GM19099 (cell line): ENCODE data around the gene NPAS3.

Source experiments
- POLR2A ChIP-seq: IDR thresholded peaks from 3 replicates; pipeline ENCODE4 v1.6.1; 2011; ENCODE audit warnings: low read depth; ENCODE audit not compliant: insufficient read length; ENCODE audit errors: extremely low read depth

The NPAS3 gene

GRCh38 chr14:33570694-33571310, 632.1 kb downstream of the NPAS3 start:
- no peak for TF ChIP-seq POLR2A

- no peak for TF ChIP-seq POLR2A
These were observed 634.7 kb downstream of the NPAS3 start for GRCh38 chr14:33573301-33573880.

GRCh38 chr14:33576014-33576413, 637.3 kb downstream of the NPAS3 start:
- no peak for TF ChIP-seq POLR2A

- TF ChIP-seq POLR2A = no peak
These were observed 640.0 kb downstream of the NPAS3 start for GRCh38 chr14:33578461-33579216.

GRCh38 chr14:33580231-33580749, 641.6 kb downstream of the NPAS3 start:
- no peak for TF ChIP-seq POLR2A

- no peak for TF ChIP-seq POLR2A
These were observed 642.2 kb downstream of the NPAS3 start for GRCh38 chr14:33580841-33581240.

- TF ChIP-seq POLR2A = no peak
These were observed 646.0 kb downstream of the NPAS3 start for GRCh38 chr14:33584697-33585096.

GRCh38 chr14:33586806-33587205, 648.1 kb downstream of the NPAS3 start:
- TF ChIP-seq POLR2A = no peak

- no peak for TF ChIP-seq POLR2A
These were observed 649.1 kb downstream of the NPAS3 start for GRCh38 chr14:33587791-33588190.

GRCh38 chr14:33588771-33589170, 650.1 kb downstream of the NPAS3 start:
- TF ChIP-seq POLR2A = no peak

GRCh38 chr14:33589334-33589733, 650.7 kb downstream of the NPAS3 start:
- no peak for TF ChIP-seq POLR2A

GRCh38 chr14:33590891-33591630, 652.4 kb downstream of the NPAS3 start:
- no peak for TF ChIP-seq POLR2A

- TF ChIP-seq POLR2A = no peak
These were observed 653.6 kb downstream of the NPAS3 start for GRCh38 chr14:33592297-33592696.

- no peak for TF ChIP-seq POLR2A
These were observed 657.8 kb downstream of the NPAS3 start for GRCh38 chr14:33596211-33597080.
